Natural killer cell (primary cell): Measurements from ENCODE around the gene PRKG1. TPM values are rescaled to one million over a fixed set of nuclear protein-coding genes. Genes with fewer than 3 reads are reported as not detected.

Experiments
- ATAC-seq, 3 donors: fragments of 150-1000 bp in 2 of 3; fragments of 200-7000 bp in 1 of 3; cut with Tn5 transposase; 1 replicate in 1 of 3; 2 replicates in 2 of 3; pipeline ENCODE4 v1.10.0; 2021; ENCODE audit warnings: mild to moderate bottlenecking in 2 of 3, moderate library complexity in 2 of 3
- DNase-seq, 2 donors: peaks; one replicate each; pipeline versions ENCODE4 v3.0.0 to v3.0.0-alpha.2; 2013 to 2021; ENCODE audit warnings: mixed read lengths in 1 of 2
- H3K27ac ChIP-seq: one replicate; pipeline ENCODE4 v1.5.1; 2013; ENCODE audit warnings: mild to moderate bottlenecking, low read length
- H3K27me3 ChIP-seq: one replicate; pipeline ENCODE4 v1.6.1; 2013; ENCODE audit warnings: low read length; ENCODE audit not compliant: control insufficient read depth, insufficient read depth
- H3K36me3 ChIP-seq: one replicate; pipeline ENCODE4 v1.6.1; 2013; ENCODE audit warnings: low read length; ENCODE audit not compliant: control insufficient read depth, insufficient read depth
- H3K4me1 ChIP-seq: one replicate; pipeline ENCODE4 v1.6.1; 2013; ENCODE audit warnings: low read length; ENCODE audit not compliant: control insufficient read depth, insufficient read depth
- H3K4me3 ChIP-seq: one replicate; pipeline ENCODE4 v1.5.1; 2013; ENCODE audit warnings: low read length
- H3K9me3 ChIP-seq: one replicate; pipeline ENCODE4 v1.6.1; 2013; ENCODE audit warnings: low read length; ENCODE audit not compliant: control insufficient read depth, insufficient read depth
- H3K27ac Mint-ChIP-seq, 2 donors: one replicate each; pipeline ENCODE4 v1.8.0; 2022; ENCODE audit warnings: mild to moderate bottlenecking in 2 of 2, mixed read lengths in 2 of 2, moderate library complexity in 1 of 2
- H3K27me3 Mint-ChIP-seq, 2 donors: one replicate each; pipeline ENCODE4 v1.8.0; 2022; ENCODE audit warnings: low read depth in 2 of 2, mixed read lengths in 2 of 2
- H3K36me3 Mint-ChIP-seq: one replicate; pipeline ENCODE4 v1.8.0; 2022; ENCODE audit warnings: mixed read lengths
- H3K4me1 Mint-ChIP-seq, 2 donors: one replicate each; pipeline ENCODE4 v1.8.0; 2022; ENCODE audit warnings: mixed read lengths in 2 of 2
- H3K4me3 Mint-ChIP-seq: one replicate; pipeline ENCODE4 v1.8.0; 2022; ENCODE audit warnings: mild to moderate bottlenecking, moderate library complexity, mixed read lengths
- H3K9me3 Mint-ChIP-seq, 2 donors: one replicate each; pipeline ENCODE4 v1.8.0; 2022; ENCODE audit warnings: mixed read lengths in 2 of 2
- CTCF ChIP-seq: fragments of 200-600 bp; IDR thresholded peaks from one replicate; pipeline ENCODE4 v1.8.0; 2022; ENCODE audit warnings: antibody characterized with exemption
- WGBS: methylation state at CpG from one replicate; pipeline ENCODE4 v1.1.7; 2013; ENCODE audit warnings: missing lambda C conversion rate; ENCODE audit not compliant: insufficient coverage; 5-methylcytosine and 5-hydroxymethylcytosine counted together
- intact Hi-C: fragments of 100-400 bp; cut with micrococcal nuclease; formaldehyde crosslinking; loops from one replicate; pipeline ENCODE4 v1.14.2; 2022
- total RNA-seq, 4 donors: library from RNA; stranded (reverse); fragments of 120-200 nt in 1 of 4; gene quantifications; one replicate each; pipeline versions ENCODE4 v1.2.3 to v1.2.4, GENCODE V29; 2013 to 2022

The PRKG1 gene
- total RNA-seq, 3 donors from 2014 or later (not counting 1 experiment from before 2014, with no cell fraction given) = 0.23 to 0.41 (median 0.35) TPM

- H3K27ac Mint-ChIP-seq = no peak overlapping the region
- Histone ChIP-seq H3K9me3 (no peaks in the 10 kb centered on the region), H3K36me3 (no peaks in the 10 kb centered on the region), H3K27ac (no peak overlapping the region), H3K27me3 (no peaks in the 10 kb centered on the region), H3K4me1 (no peaks in the 10 kb centered on the region), H3K4me3 (no peak overlapping the region)
- WGBS = 98% methylated on average over 2 of the region's 3 CpGs
- no peaks in the 10 kb centered on the region for H3K36me3 Mint-ChIP-seq
- intact Hi-C loops = no loop called here
- TF ChIP-seq CTCF = no peak
- H3K4me1 Mint-ChIP-seq = no peaks in the 10 kb centered on the region
- ATAC-seq (no peak), DNase-seq (no peak)
- no peaks in the 10 kb centered on the region for H3K9me3 Mint-ChIP-seq
- H3K27me3 Mint-ChIP-seq = no peaks in the 10 kb centered on the region
- no peak overlapping the region for H3K4me3 Mint-ChIP-seq
Measured at GRCh38 chr10:51394039-51394438, 319.8 kb downstream of the PRKG1 start.

- 100% methylated on average over 2 of the region's 3 CpGs for WGBS
- DNase-seq = no peak
Measured at GRCh38 chr10:51397244-51397643, 323.0 kb downstream of the PRKG1 start.

GRCh38 chr10:51397695-51398094 lies 323.4 kb downstream of the PRKG1 start:
- WGBS = 86% methylated on average over 2 of the region's 2 CpGs
- no peaks in the 10 kb centered on the region for H3K9me3 Mint-ChIP-seq
- intact Hi-C loops = no loop called here

More at GRCh38 chr10:51397244-51397643, 323.0 kb downstream of the PRKG1 start:
- H3K27ac ChIP-seq = no peak overlapping the region
- H3K9me3 ChIP-seq = no peaks in the 10 kb centered on the region
- Mint-ChIP-seq H3K4me1 (no peaks in the 10 kb centered on the region), H3K27me3 (no peaks in the 10 kb centered on the region), H3K9me3 (no peaks in the 10 kb centered on the region), H3K27ac (no peak overlapping the region), H3K4me3 (no peak overlapping the region), H3K36me3 (no peaks in the 10 kb centered on the region)
- intact Hi-C loops = no loop called here
- H3K27me3 ChIP-seq = no peaks in the 10 kb centered on the region
- no peaks in the 10 kb centered on the region for H3K4me1 ChIP-seq
- H3K4me3 ChIP-seq = no peak overlapping the region
- ATAC-seq = no peak
- no peaks in the 10 kb centered on the region for H3K36me3 ChIP-seq
- TF ChIP-seq CTCF = no peak

More at GRCh38 chr10:51397695-51398094, 323.4 kb downstream of the PRKG1 start:
- no peak for TF ChIP-seq CTCF
- no peaks in the 10 kb centered on the region for H3K36me3 Mint-ChIP-seq
- no peak overlapping the region for H3K27ac ChIP-seq
- H3K4me1 ChIP-seq = no peaks in the 10 kb centered on the region
- no peak for ATAC-seq
- H3K27ac Mint-ChIP-seq = no peak overlapping the region
- H3K4me3 ChIP-seq = no peak overlapping the region
- no peak overlapping the region for H3K4me3 Mint-ChIP-seq
- H3K4me1 Mint-ChIP-seq = no peaks in the 10 kb centered on the region
- H3K27me3 Mint-ChIP-seq = no peaks in the 10 kb centered on the region
- no peak for DNase-seq
- no peaks in the 10 kb centered on the region for H3K27me3 ChIP-seq
- H3K36me3 ChIP-seq = no peaks in the 10 kb centered on the region
- no peaks in the 10 kb centered on the region for H3K9me3 ChIP-seq
